COLO668 (cell line): ENCODE measurements around the gene FETUB.
"Not testable (repeated sequence)": the region's sequence is repeated elsewhere in the genome, so short reads cannot be mapped to it uniquely, and the experiment has no call there.

Experiments
- DNase-seq: peaks from one replicate; lab custom pipeline; 2025; ENCODE audit not compliant: unreplicated experiment; lab: John Stamatoyannopoulos, UW

Gene FETUB

GRCh38 chr3:186671051-186671450 lies 30.9 kb downstream of the FETUB start:
- DNase-seq, result no peak

- no peak for DNase-seq
Observed at GRCh38 chr3:186678604-186679003, 38.4 kb downstream of the FETUB start.

DNA sequence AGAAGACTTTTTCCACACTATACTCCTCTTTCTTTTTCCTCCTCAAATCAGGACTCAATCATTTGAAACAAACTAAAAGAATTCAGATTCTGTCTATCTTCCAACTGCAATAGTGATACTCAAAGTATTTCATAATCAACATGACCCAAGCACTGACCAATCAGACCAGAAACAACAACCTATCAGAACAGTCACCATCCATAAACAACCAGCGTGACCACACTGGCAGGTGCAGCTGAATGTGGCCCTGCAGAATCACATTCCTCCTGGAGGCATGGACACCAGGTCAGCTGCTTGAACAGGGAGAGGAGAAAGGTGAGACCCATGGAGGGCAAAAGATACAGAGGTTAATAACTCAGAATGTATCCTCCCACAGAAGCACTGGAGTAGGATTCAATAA lies 39.0 kb downstream of the FETUB start:
- DNase-seq, result no peak

DNA sequence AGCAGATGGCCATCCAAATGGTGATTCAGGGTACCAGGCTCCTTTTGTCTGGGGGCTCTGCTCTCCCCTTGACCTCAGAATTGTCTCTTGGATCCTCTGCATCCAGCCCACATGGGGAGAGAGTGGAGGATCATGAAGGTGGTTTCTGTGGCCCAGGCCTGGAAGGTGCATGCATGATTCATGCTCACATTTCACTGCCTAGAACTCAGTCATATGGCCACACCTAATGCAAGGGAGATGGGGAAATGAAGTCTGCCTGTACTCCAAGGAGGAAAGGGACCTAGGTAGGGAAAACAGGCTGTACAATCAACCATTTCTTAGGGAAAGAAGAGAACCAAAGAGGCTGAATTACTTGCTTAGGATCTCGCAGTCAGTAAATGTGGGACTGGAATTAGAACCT lies 40.7 kb downstream of the FETUB start:
- DNase-seq, result no peak

GRCh38 chr3:186682812-186683211 lies 42.6 kb downstream of the FETUB start:
- no peak for DNase-seq

GRCh38 chr3:186683979-186684378 lies 43.8 kb downstream of the FETUB start:
- DNase-seq, result no peak

DNA sequence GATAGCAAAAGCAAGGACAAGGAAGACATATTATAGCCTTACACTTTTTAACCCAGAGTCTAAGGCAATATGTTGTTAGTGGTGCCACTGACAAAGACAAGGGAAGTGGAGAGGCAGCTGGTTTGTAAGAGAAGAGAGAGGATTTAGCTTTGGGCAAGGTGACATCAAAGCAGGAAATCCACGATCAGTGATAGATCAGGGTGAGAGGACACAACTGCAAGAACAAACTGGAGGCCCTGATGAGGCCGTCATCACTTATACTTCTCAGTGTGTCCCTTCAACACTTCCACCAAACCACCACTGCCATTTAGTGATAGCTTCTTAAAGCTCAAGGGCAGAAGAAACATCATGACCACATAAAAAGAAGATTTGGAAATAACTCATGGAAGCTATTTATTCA lies 46.3 kb downstream of the FETUB start:
- not testable (repeated sequence) for DNase-seq

- no peak for DNase-seq
Observed at GRCh38 chr3:186687120-186687651, 47.0 kb downstream of the FETUB start.

DNA sequence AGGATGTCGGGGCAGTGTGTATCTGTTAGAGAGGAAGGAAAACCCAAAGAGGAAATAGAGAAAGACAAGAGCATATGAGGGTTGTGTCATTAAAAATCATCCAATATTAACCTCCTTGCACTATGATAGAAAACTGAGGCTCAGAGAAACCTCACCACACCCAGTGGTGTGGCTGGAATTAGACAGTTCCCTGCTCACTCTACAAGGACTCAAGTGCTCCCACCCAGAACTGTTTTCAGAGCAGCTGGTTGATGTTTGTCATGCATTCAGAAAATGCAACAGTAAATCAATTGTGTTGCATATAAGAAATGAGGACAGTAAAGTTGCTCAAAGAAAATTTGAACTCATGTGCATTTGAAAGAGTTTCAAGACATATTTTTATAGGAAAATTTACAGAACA lies 50.1 kb downstream of the FETUB start:
- not testable (repeated sequence) for DNase-seq

- DNase-seq, result no peak
Observed at GRCh38 chr3:186691676-186692075, 51.5 kb downstream of the FETUB start.

DNA sequence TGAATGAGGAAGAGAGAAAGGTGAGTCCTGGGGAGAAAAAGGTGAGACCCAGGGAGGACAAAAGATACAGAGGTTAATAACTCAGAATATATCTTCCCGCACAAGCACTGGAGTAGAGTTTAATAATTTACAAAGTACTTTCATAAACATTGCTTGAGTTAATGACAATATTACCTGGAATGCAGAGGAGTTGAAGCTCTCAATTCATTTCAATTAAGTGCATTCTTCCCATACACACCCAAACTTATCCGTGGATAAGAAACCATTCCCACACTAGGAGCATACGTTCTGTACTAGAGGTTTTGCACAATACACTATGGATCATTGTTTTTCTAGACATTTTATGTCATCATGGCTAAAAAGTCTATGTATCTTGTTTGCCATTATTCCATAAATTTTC lies 53.6 kb downstream of the FETUB start:
- no peak for DNase-seq

GRCh38 chr3:186694288-186695032 lies 54.3 kb downstream of the FETUB start:
- no peak for DNase-seq

DNA sequence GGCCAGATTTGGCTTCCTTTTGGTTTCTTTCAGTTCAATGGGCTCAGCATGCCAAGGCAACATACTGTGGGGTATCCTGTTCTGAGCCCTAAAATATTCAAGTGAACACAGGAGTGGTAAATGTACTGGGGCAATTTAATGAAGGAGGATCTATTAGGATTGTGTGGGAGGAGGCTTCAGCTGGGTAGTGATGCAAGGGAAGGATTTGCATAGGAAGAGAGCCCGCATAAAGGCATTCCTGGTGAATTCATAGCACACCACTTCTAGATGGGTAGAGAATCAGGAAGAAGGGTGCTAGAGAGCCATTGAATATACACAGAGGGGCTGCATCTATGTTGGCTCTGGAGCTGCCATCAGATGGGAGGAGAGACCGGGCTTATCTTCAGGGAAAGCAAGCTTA lies 56.3 kb downstream of the FETUB start:
- DNase-seq, result no peak

GRCh38 chr3:186697510-186697909 lies 57.3 kb downstream of the FETUB start:
- no peak for DNase-seq

DNA sequence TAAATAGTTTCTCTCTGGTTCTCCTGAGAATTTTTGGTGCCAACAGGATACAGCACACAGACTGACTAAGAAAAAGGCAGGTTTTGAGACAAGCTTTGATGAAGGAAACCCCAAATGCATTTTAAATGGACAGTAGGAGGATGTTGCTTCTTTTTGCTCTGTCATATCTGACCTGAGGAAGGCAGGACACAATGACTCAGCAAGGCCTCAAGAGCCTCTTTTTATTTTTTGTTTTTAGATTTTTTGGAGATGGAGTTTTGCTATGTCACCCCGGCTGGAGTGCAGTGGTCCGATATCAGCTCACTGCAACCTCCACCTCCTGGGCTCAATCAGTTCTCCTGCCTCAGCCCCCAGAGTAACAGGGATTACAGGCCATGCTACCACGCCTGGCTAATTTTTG lies 60.1 kb downstream of the FETUB start:
- no peak for DNase-seq

DNA sequence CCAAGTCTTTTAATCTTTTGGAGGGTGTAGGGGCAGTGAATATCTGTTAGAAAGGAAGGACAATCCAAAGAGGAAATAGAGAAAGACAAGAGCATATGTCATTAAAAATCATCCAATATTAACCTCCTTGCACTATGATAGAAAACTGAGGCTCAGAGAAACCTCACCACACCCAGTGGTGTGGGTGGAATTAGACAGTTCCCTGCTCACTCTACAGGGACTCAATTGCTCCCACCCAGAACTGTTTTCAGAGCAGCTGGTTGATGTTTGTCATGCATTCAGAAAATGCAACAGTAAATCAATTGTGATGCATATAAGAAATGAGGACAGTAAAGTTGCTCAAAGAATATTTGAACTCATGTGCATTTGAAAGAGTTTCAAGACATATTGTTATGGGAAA lies 62.3 kb downstream of the FETUB start:
- DNase-seq, result not testable (repeated sequence)
